Activated gamma-delta T cell treated with Interleukin-2 at 50 U/mL for 16 hours (primary cell): Measurements from ENCODE around the gene AOPEP.

ENCODE experiments used
- DNase-seq: peaks from one replicate; pipeline ENCODE4 v3.0.0-alpha.2; 2020

The AOPEP gene

DNA sequence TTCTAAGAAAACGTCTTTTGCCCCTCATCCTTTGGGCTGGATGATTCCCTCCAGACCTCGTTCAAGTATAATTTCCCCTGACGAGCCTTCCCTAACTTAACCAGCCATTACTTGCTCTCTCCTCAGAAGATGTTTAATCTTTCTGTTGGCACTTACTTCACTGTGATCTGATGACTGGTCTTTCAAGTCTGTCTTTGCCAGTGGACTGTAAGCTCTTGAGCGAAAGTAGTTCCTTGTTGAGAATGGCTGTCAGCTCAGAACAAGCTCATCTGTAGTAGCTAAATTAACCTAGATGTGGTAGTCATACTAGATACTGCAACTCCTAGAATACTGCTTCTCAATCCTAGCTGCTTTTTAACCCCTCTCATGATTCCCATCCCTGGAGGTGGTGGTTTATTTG is 125.0 kb downstream of the AOPEP start:
- DNase-seq: no peak

GRCh38 chr9:94851892-94852291 is 125.4 kb downstream of the AOPEP start:
- DNase-seq: no peak

DNA sequence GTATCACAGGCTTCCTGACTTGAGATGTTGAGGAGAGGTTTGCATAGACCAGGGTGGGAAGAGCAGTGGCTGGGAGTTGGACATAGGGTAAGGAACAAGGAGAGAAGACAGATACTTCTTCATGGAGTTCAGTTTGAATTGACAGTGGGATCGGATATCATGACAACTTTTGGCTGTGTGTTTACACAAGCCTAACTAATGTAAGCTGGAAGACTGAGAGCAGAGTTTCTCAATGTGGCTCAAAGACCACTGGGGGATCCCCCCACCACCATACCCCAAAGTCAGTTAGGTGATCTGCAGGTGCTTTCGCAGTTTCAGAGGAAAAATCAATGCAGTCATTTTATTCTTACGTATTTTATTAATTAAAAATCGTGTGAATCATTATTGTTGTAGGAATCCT is 125.9 kb downstream of the AOPEP start:
- DNase-seq: no peak

- no peak for DNase-seq
These were observed 127.4 kb downstream of the AOPEP start for GRCh38 chr9:94853887-94854286.

DNA sequence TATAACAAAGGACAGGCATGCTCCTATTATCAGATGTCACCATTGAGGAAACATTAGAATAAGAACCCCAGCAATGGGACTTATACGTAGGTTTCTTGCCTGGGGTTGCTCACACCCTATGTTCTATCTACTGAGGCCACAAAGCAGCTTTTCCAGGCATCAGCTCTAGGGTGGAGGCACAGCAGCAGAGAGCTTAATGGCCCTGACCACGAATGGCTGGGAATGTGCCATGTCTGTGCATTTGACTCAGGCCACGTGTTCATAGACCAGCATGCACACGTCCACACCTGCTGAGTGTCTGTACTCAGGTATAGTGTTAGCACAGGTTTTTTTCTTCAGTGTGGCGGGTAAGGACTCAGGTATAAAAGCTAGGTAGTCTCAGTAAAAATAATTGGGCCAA is 129.4 kb downstream of the AOPEP start:
- DNase-seq: no peak

DNA sequence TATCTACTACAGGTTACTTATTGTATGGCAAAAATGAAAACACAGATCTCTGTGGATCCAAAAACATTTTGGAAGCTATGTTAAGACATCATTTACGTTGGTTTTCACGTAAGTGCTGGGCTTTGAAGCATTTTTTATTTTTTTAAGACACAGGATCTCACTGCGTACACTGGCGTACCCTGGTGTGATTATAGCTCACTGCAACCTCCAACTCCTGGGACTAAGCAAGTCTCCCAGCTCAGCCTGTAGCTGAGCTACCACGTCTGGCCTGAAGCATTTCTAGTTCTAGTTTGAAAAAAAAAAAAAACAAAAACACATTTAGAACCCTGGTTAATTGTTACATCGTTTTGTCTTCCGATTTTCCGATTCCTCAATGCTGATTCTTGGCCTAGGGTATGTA is 131.3 kb downstream of the AOPEP start:
- DNase-seq: no peak

DNA sequence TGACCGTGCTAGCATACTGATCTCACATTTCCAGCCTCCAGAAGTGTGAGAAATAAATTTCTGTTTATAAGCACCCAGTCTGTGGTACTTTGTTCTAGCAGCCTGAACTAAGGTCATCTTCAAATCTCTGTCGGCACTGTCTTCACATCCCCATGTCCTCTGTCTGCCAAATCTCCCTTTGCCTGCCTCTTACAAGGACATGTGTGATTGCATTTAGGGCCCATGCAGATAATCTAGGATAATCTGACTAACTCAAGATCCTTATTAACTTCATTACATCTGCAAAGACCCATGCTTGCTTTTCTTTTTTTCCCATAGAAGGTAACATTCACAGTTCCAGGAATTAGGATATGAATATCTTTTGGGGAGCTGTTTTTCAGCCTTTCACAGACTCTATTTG is 132.7 kb downstream of the AOPEP start:
- no peak for DNase-seq

GRCh38 chr9:94859891-94860290 is 133.4 kb downstream of the AOPEP start:
- DNase-seq: no peak

DNA sequence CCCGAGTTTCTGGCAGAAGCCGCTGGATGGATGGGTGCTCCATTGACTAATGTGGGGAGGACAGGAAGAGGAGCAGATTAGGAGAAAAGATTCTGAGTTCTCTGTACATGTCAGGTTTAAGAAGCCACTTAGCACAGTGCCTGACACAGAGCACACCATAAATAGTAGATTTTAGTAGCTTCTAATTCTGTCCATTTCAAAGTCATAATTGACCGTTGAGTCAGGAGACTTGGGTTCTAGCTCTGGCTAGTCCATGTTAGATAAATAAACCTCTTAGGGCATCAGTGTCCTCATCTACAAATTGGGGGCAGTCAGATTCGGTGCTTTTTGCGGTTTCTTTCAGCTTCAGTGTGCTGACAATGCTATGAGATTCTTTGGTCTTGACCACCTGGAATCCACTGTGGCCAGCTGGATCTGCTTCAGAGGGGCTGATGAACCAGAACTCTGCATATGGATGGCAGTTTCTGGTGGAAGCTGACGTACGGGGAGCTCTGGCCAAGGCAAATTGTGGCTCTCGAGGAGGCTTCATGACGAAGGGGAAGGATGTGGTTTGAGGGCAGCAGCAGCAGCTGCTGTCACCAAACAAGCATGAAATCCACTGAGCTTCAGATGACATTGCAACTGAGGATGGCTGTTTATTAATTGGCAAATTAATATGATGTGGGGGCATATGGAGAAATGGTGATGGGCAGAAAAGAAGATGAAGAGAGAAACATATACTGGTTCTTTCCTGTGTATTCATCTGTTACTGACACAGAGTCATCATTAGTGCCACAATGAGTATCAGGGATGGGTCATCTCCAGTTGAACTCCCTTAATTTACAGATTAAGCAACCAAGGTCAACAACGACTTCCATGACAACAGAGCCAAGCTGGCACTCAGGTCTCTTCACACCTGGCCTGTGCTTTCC is 134.4 kb downstream of the AOPEP start:
- DNase-seq: peak; percentile 60

DNA sequence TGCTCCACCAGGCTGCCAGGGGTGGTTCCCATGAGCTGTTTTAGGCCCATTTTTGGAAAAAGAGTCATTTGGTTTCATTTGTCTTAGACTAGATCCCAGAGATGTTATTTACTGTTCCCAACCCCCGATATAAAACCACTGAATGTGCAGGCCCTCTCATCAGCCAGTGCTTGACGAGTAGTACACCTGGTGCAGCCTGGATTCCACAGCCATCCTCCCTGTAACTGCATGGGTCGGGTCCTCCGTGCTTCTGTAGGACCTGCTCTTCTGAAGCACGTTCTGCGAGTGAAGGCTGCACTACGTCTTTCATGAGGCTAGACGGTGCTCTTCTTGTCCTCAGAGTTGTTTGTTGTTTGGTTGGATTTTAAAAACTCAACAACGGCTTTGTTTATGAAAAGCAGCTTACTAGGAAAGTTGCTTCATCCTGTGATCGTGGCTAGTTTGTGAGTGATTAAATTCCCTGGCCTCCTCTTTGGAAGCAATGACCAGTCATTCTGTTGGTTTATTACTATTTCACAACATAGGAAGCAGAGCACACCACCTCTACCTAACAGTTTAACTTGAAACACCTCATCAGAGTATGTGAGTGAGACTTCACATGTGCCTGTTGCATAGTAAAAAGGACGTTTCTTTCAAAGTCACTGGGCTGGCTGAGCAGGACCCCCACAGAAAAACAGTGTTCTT is 135.2 kb downstream of the AOPEP start:
- no peak for DNase-seq

- DNase-seq: no peak
These were observed 137.7 kb downstream of the AOPEP start for GRCh38 chr9:94864196-94864595.

GRCh38 chr9:94864862-94865509 is 138.5 kb downstream of the AOPEP start:
- no peak for DNase-seq

DNA sequence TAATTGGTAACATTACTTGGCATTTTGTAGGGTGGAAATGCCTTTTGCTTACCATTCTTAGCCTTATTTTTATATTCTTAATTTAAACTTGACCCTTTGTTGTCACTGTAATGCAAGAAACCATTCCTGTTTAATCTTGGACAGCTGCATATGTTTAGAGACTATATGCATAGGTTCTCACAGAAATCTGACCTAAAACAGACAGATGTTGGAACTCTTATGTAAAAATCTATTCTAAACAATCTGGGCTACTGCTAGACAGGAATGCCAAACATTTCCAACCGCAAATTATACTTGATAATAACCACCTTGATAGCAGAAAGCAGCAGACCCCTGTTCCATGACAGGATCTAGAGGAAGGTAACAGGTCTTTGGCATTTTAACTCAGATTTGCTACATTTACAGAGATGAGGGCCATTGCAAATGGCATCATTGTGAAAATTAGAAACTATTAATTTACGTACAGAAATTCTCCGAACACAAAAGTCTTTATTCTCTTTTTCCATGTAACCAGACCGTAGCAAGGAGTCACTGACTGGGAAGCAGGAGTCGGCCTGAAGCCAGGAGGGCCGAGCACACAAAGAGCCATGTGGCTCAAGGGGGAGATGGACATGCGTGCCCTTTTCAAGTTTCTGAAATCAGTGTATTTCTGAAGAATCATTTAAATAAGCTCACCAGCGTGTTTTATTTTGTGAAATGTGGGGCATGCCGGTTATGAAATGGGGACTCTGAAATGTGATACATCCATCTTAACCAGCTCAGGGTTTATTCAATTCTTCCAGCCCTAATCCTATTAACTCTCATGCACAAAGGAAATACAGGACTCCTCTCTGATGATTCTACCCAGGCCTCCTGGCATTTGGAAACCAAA is 139.3 kb downstream of the AOPEP start:
- DNase-seq: no peak

- no peak for DNase-seq
These were observed 140.3 kb downstream of the AOPEP start for GRCh38 chr9:94866770-94867169.

GRCh38 chr9:94867281-94867841 is 140.9 kb downstream of the AOPEP start:
- DNase-seq: no peak

DNA sequence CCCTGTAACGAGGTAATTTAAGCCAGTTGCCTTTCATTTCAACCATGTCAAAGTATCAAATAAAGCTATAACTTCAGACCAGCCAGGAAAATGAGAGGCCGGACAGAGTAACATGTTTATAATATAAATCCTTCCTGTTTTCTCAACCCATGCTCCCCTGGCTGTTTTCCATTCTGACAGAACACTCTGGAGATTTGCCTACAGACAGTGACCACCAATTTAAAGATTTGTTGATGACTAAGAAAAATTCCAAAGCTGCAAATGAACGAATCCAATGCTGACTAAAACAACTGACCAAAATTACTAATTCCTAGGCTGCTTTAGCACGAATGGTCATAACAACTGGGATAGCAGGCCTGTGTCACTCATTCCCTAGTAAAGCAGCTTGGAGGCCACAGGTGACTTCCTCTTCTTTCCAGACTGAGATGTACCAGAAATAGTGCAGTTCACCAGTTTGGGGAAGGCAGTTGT is 141.4 kb downstream of the AOPEP start:
- DNase-seq: no peak

DNA sequence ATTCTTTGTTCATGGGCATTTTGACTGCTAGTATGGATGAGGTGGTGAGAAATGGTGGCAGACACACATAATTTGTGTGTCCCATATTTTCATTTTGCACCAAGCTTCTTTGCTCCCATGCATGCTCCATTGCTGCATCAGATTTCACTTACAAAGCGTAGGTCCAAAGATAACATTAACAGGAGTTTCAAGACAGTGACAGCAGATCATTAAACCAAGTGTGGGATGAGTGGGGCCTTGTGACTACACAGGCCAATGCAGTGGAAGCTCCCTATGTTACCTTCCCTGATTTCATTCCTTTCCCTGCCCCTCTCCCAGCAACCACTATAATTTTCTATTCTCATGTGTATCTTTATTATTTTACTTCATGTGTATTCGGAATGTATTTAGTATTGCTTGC is 142.0 kb downstream of the AOPEP start:
- DNase-seq: no peak

- DNase-seq: no peak
These were observed 142.9 kb downstream of the AOPEP start for GRCh38 chr9:94869415-94869843.

GRCh38 chr9:94870465-94870792 is 143.9 kb downstream of the AOPEP start:
- DNase-seq: no peak

- DNase-seq: peak; percentile 23
These were observed 144.5 kb downstream of the AOPEP start for GRCh38 chr9:94870793-94871558.

GRCh38 chr9:94872083-94872833 is 145.8 kb downstream of the AOPEP start:
- DNase-seq: no peak
